Femur (tissue), 1 donor: ENCODE data around the gene POU3F3.

Experiments
- DNase-seq: peaks from one replicate; pipeline ENCODE4 v3.0.0-alpha.2; 2017

The POU3F3 gene

GRCh38 chr2:104847586-104848160 lies 6.2 kb upstream of the POU3F3 start:
- no peak for DNase-seq

GRCh38 chr2:104848526-104848925 lies 5.4 kb upstream of the POU3F3 start:
- no peak for DNase-seq

- DNase-seq: no peak
These were observed 4.8 kb upstream of the POU3F3 start for GRCh38 chr2:104849101-104849500.

GRCh38 chr2:104849618-104850141 lies 4.2 kb upstream of the POU3F3 start:
- peak; percentile 84 for DNase-seq

- DNase-seq: no peak
These were observed 3.3 kb upstream of the POU3F3 start for GRCh38 chr2:104850361-104851290.

- no peak for DNase-seq
These were observed 2.4 kb upstream of the POU3F3 start for GRCh38 chr2:104851291-104852089.

- DNase-seq: no peak
These were observed 1.7 kb upstream of the POU3F3 start for GRCh38 chr2:104852090-104852666.

- DNase-seq: no peak
These were observed 744 bp downstream of the POU3F3 start for GRCh38 chr2:104854498-104855220.

GRCh38 chr2:104855221-104856085 lies 1.5 kb downstream of the POU3F3 start:
- no peak for DNase-seq

- DNase-seq: no peak
These were observed 2.4 kb downstream of the POU3F3 start for GRCh38 chr2:104856086-104856972.

GRCh38 chr2:104856973-104857261 lies 3.0 kb downstream of the POU3F3 start:
- no peak for DNase-seq

- no peak for DNase-seq
These were observed 3.5 kb downstream of the POU3F3 start for GRCh38 chr2:104857262-104858005.

GRCh38 chr2:104858006-104858978 lies 4.4 kb downstream of the POU3F3 start:
- DNase-seq: no peak

GRCh38 chr2:104859291-104859765 lies 5.4 kb downstream of the POU3F3 start:
- DNase-seq: no peak

GRCh38 chr2:104859766-104860450 lies 6.0 kb downstream of the POU3F3 start:
- no peak for DNase-seq

- no peak for DNase-seq
These were observed 6.5 kb downstream of the POU3F3 start for GRCh38 chr2:104860451-104860790.

GRCh38 chr2:104861351-104862057 lies 7.6 kb downstream of the POU3F3 start:
- DNase-seq: no peak
